ENCODE data around the gene IFNA7.
"Not testable (repeated sequence)": the region's sequence is repeated elsewhere in the genome, so short reads cannot be mapped to it uniquely, and the experiment has no call there.

Gene IFNA7

GRCh38 chr9:21202105-21202504 lies at the start of gene IFNA7:
TSS of gene IFNA7 (minus strand) at chr9:21202205. CDS start at chr9:21202165, 40 bp downstream.
- not testable (repeated sequence) for DNase-seq (ENCODE audit: low read depth); H3K4me3 ChIP-seq (ENCODE audit: low read length)

- no peak overlapping the region for H3K4me3 ChIP-seq (ENCODE audit: low read length)
- no peak for DNase-seq (ENCODE audit: low read depth)
- no peak for TF ChIP-seq CTCF (conservative IDR thresholded peaks at IDR 0.05; ENCODE audit: low read length)
These were observed 49.6 kb upstream of the IFNA7 start for GRCh38 chr9:21251638-21252037.

- H3K4me3 ChIP-seq (ENCODE audit: low read length): no peak overlapping the region
- no peak for TF ChIP-seq CTCF (conservative IDR thresholded peaks at IDR 0.05; ENCODE audit: low read length)
- DNase-seq (ENCODE audit: low read depth): no peak
These were observed 49.2 kb upstream of the IFNA7 start for GRCh38 chr9:21251190-21251589.

GRCh38 chr9:21244836-21245235 lies 42.8 kb upstream of the IFNA7 start:
- DNase-seq (ENCODE audit: low read depth): no peak
- H3K4me3 ChIP-seq (ENCODE audit: low read length): no peak overlapping the region
- no peak for TF ChIP-seq CTCF (conservative IDR thresholded peaks at IDR 0.05; ENCODE audit: low read length)

- no peak for TF ChIP-seq CTCF (conservative IDR thresholded peaks at IDR 0.05; ENCODE audit: low read length)
- no peak within 1 kb of the TSS for H3K4me3 ChIP-seq (ENCODE audit: low read length)
- DNase-seq (ENCODE audit: low read depth): no peak
These were observed 37.9 kb upstream of the IFNA7 start, which contains the start of gene IFNA14 for GRCh38 chr9:21239911-21240310. TSS of gene IFNA14 (minus strand) at chr9:21240005. CDS start at chr9:21239935, 70 bp downstream.

GRCh38 chr9:21236360-21236714 lies 34.3 kb upstream of the IFNA7 start:
- not testable (repeated sequence) for H3K4me3 ChIP-seq (ENCODE audit: low read length); DNase-seq (ENCODE audit: low read depth)

GRCh38 chr9:21235468-21236359 lies 33.7 kb upstream of the IFNA7 start:
- not testable (repeated sequence) for H3K4me3 ChIP-seq (ENCODE audit: low read length)
- TF ChIP-seq CTCF (conservative IDR thresholded peaks at IDR 0.05; ENCODE audit: low read length): peak; percentile 62
- DNase-seq (ENCODE audit: low read depth): peak; percentile 44

- no peak overlapping the region for H3K4me3 ChIP-seq (ENCODE audit: low read length)
- no peak for TF ChIP-seq CTCF (conservative IDR thresholded peaks at IDR 0.05; ENCODE audit: low read length)
- no peak for DNase-seq (ENCODE audit: low read depth)
These were observed 32.2 kb upstream of the IFNA7 start for GRCh38 chr9:21234153-21234687.
